ENCODE data around the gene DNAJA3.

DNAJA3 gene

GRCh38 chr16:4461250-4462085, 35.8 kb downstream of the DNAJA3 start (continued):
- TF ChIP-seq PATZ1 (CRISPR knock-in tag; IDR thresholded peaks at IDR 0.05; ENCODE audit: borderline replicate concordance) (no peak), OSR1 (CRISPR knock-in tag; IDR thresholded peaks at IDR 0.05) (no peak), ESRRG (CRISPR knock-in tag; IDR thresholded peaks at IDR 0.05) (no peak), ZC3H10 (CRISPR knock-in tag; IDR thresholded peaks at IDR 0.05) (no peak), TSHZ2 (CRISPR knock-in tag; IDR thresholded peaks at IDR 0.05) (no peak), BACH2 (CRISPR knock-in tag; IDR thresholded peaks at IDR 0.05; ENCODE audit: borderline replicate concordance) (no peak), RARB (CRISPR knock-in tag; IDR thresholded peaks at IDR 0.05) (no peak)

- peak; percentile 43; the same call in 2 of the 3 replicates for ATAC-seq
- TF ChIP-seq ZFP30 (CRISPR knock-in tag; IDR thresholded peaks at IDR 0.05) = no peak
Observed at GRCh38 chr16:4463522-4464163, 38.0 kb downstream of the DNAJA3 start.

GRCh38 chr16:4465977-4466779, 40.5 kb downstream of the DNAJA3 start:
- no peak for ATAC-seq
- TF ChIP-seq ZNF565 (CRISPR knock-in tag; conservative IDR thresholded peaks at IDR 0.05; ENCODE audit: low read depth) = no peak
- TF ChIP-seq ARNTL (CRISPR knock-in tag; IDR thresholded peaks at IDR 0.05; ENCODE audit: borderline replicate concordance, low read depth) = no peak

- no peak for ATAC-seq
- TF ChIP-seq TOX (CRISPR knock-in tag; IDR thresholded peaks at IDR 0.05; ENCODE audit: borderline replicate concordance) (no peak), ZNF70 (CRISPR knock-in tag; IDR thresholded peaks at IDR 0.05) (no peak), TCF4 (CRISPR knock-in tag; IDR thresholded peaks at IDR 0.05; ENCODE audit: borderline replicate concordance) (no peak), ZNF8 (CRISPR knock-in tag; IDR thresholded peaks at IDR 0.05) (no peak), CREB5 (CRISPR knock-in tag; IDR thresholded peaks at IDR 0.05; ENCODE audit: low read depth) (no peak), PATZ1 (CRISPR knock-in tag; IDR thresholded peaks at IDR 0.05; ENCODE audit: borderline replicate concordance) (no peak), TSHZ2 (CRISPR knock-in tag; IDR thresholded peaks at IDR 0.05) (no peak), RARB (CRISPR knock-in tag; IDR thresholded peaks at IDR 0.05) (no peak), BACH2 (CRISPR knock-in tag; IDR thresholded peaks at IDR 0.05; ENCODE audit: borderline replicate concordance) (no peak), ZFP3 (CRISPR knock-in tag; IDR thresholded peaks at IDR 0.05) (no peak), OSR1 (CRISPR knock-in tag; IDR thresholded peaks at IDR 0.05) (no peak), POU6F1 (CRISPR knock-in tag; IDR thresholded peaks at IDR 0.05; ENCODE audit: borderline replicate concordance, low read depth) (no peak), CSRNP3 (CRISPR knock-in tag; IDR thresholded peaks at IDR 0.05) (no peak), ESRRG (CRISPR knock-in tag; IDR thresholded peaks at IDR 0.05) (no peak)
Observed at GRCh38 chr16:4467916-4468315, 42.2 kb downstream of the DNAJA3 start.
